Ovary (tissue), 3 donors: ENCODE measurements around the gene NCAM1.

Experiments
- EP300 ChIP-seq: sonication (generic); formaldehyde crosslinking; IDR thresholded peaks from one replicate; pipeline ENCODE4 v1.6.1; 2017; ENCODE audit warnings: antibody characterized with exemption
- TF ChIP-seq, protein P1 (sequence below), 3 donors: fragments of 450-650 bp in 2 of 3; fragments of 200-600 bp in 1 of 3; IDR thresholded peaks; one replicate each; pipeline versions ENCODE4 v1.5.1 to v1.8.0; 2016 to 2022; ENCODE audit warnings: antibody characterized with exemption in 3 of 3, mild to moderate bottlenecking in 1 of 3
- donor health status: DM: no; HTN: no; CAD: no.

DNA sequence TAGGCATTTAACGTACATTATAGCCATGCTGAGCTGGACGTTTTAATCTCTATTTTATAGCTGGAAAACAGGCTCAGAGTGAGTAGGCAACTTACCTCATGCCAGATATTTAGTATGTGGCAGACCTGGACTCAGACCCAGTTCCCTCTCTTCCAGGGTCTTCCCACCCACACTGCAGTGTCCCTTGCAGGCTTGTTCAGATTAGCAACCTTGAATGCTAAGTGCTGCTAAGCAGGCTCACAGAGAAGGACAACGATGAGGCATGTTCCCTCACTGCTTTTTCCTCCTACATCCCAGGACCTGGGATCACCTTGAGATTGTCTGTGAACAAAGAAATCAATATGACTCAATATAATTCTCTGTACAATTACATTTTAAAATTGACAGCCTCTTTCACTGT, 65.6 kb downstream of the NCAM1 start:
- TF ChIP-seq, protein P1, sequence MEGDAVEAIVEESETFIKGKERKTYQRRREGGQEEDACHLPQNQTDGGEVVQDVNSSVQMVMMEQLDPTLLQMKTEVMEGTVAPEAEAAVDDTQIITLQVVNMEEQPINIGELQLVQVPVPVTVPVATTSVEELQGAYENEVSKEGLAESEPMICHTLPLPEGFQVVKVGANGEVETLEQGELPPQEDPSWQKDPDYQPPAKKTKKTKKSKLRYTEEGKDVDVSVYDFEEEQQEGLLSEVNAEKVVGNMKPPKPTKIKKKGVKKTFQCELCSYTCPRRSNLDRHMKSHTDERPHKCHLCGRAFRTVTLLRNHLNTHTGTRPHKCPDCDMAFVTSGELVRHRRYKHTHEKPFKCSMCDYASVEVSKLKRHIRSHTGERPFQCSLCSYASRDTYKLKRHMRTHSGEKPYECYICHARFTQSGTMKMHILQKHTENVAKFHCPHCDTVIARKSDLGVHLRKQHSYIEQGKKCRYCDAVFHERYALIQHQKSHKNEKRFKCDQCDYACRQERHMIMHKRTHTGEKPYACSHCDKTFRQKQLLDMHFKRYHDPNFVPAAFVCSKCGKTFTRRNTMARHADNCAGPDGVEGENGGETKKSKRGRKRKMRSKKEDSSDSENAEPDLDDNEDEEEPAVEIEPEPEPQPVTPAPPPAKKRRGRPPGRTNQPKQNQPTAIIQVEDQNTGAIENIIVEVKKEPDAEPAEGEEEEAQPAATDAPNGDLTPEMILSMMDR (IDR thresholded peaks at IDR 0.05) = no peak
- TF ChIP-seq EP300 = no peak
